ENCODE measurements around the gene LRRC8E.
"Not testable (repeated sequence)": the region's sequence is repeated elsewhere in the genome, so short reads cannot be mapped to it uniquely, and the experiment has no call there.

LRRC8E gene

GRCh38 chr19:7910321-7911161, 22.2 kb downstream of the LRRC8E start:
- no peak for DNase-seq

GRCh38 chr19:7911508-7912143, 23.3 kb downstream of the LRRC8E start:
- DNase-seq, result no peak

- no peak for DNase-seq
Observed at GRCh38 chr19:7912144-7912696, 23.9 kb downstream of the LRRC8E start.

- no peak for DNase-seq
Observed at GRCh38 chr19:7912697-7913564, 24.6 kb downstream of the LRRC8E start.

GRCh38 chr19:7913652-7914051, 25.3 kb downstream of the LRRC8E start:
- DNase-seq, result no peak

- no peak for DNase-seq
Observed at GRCh38 chr19:7914099-7914498, 25.8 kb downstream of the LRRC8E start.

- DNase-seq, result no peak
Observed at GRCh38 chr19:7914598-7915045, 26.3 kb downstream of the LRRC8E start, which contains the start of gene TGFBR3L. Gene TGFBR3L (plus strand): TSS chr19:7914830.

- DNase-seq, result no peak
Observed at GRCh38 chr19:7915250-7916102, 27.2 kb downstream of the LRRC8E start.

- peak; percentile 29 to 75 (median 47) for DNase-seq
Observed at GRCh38 chr19:7916103-7916954, 28.0 kb downstream of the LRRC8E start.

- DNase-seq, result no peak
Observed at GRCh38 chr19:7916955-7917266, 28.6 kb downstream of the LRRC8E start.

- DNase-seq, result peak in 4 of 5 experiments; percentile 36 to 71 (median 44)
Observed at GRCh38 chr19:7917267-7918061, 29.2 kb downstream of the LRRC8E start.

- DNase-seq, result not testable (repeated sequence)
Observed at GRCh38 chr19:7918062-7918614, 29.8 kb downstream of the LRRC8E start.

GRCh38 chr19:7918615-7919421, 30.5 kb downstream of the LRRC8E start:
- DNase-seq, result no peak

GRCh38 chr19:7919610-7920518, 31.6 kb downstream of the LRRC8E start, which contains the start of gene SNAPC2:
Gene SNAPC2 (plus strand): TSS chr19:7920338. CDS start chr19:7920367, 29 bp downstream.
- DNase-seq, result peak; percentile 92 to 97 (median 95)

GRCh38 chr19:7920519-7921301, 32.4 kb downstream of the LRRC8E start:
- DNase-seq, result peak; percentile 92 to 100 (median 98)

GRCh38 chr19:7921302-7921966, 33.1 kb downstream of the LRRC8E start:
- no peak for DNase-seq

All from T-helper 2 cell (primary cell).